ENCODE measurements around the gene PTP4A2.
"Not testable (repeated sequence)": the region's sequence is repeated elsewhere in the genome, so short reads cannot be mapped to it uniquely, and the experiment has no call there.

PTP4A2 gene

GRCh38 chr1:31949862-31950261 lies 11.7 kb upstream of the PTP4A2 start:
- DNase-seq (ENCODE audit: low spot score): no peak

GRCh38 chr1:31945677-31946076 lies 7.5 kb upstream of the PTP4A2 start:
- DNase-seq (ENCODE audit: low spot score): not testable (repeated sequence)

- DNase-seq (ENCODE audit: low spot score): peak; percentile 88
These were observed 6.3 kb upstream of the PTP4A2 start for GRCh38 chr1:31944205-31945089.

- DNase-seq (ENCODE audit: low spot score): no peak
These were observed 5.5 kb upstream of the PTP4A2 start for GRCh38 chr1:31943546-31944184.

- not testable (repeated sequence) for DNase-seq (ENCODE audit: low spot score)
These were observed 3.9 kb upstream of the PTP4A2 start for GRCh38 chr1:31942061-31942460.

GRCh38 chr1:31939484-31940329 lies 1.5 kb upstream of the PTP4A2 start:
- DNase-seq (ENCODE audit: low spot score): peak; percentile 76

- peak; percentile 34 for DNase-seq (ENCODE audit: low spot score)
These were observed 626 bp downstream of the PTP4A2 start for GRCh38 chr1:31937300-31938183.

- DNase-seq (ENCODE audit: low spot score): no peak
These were observed 1.2 kb downstream of the PTP4A2 start for GRCh38 chr1:31936981-31937299.

GRCh38 chr1:31936278-31936980 lies 1.7 kb downstream of the PTP4A2 start:
- DNase-seq (ENCODE audit: low spot score): no peak

GRCh38 chr1:31934706-31935629 lies 3.2 kb downstream of the PTP4A2 start:
- no peak for DNase-seq (ENCODE audit: low spot score)

- no peak for DNase-seq (ENCODE audit: low spot score)
These were observed 5.5 kb downstream of the PTP4A2 start for GRCh38 chr1:31932491-31933316.

GRCh38 chr1:31931593-31932225 lies 6.5 kb downstream of the PTP4A2 start:
- no peak for DNase-seq (ENCODE audit: low spot score)

GRCh38 chr1:31930836-31931592 lies 7.2 kb downstream of the PTP4A2 start:
- no peak for DNase-seq (ENCODE audit: low spot score)

GRCh38 chr1:31927661-31927980 lies 10.5 kb downstream of the PTP4A2 start:
- no peak for DNase-seq (ENCODE audit: low spot score)

GRCh38 chr1:31926853-31927660 lies 11.1 kb downstream of the PTP4A2 start:
- no peak for DNase-seq (ENCODE audit: low spot score)

GRCh38 chr1:31926252-31926651 lies 11.9 kb downstream of the PTP4A2 start:
- DNase-seq (ENCODE audit: low spot score): no peak

- not testable (repeated sequence) for DNase-seq (ENCODE audit: low spot score)
These were observed 12.3 kb downstream of the PTP4A2 start for GRCh38 chr1:31925824-31926223.

All from HuH-7 (cell line).